D721Med (cell line): ENCODE data around the gene SLC6A2.

Source experiments
- DNase-seq: peaks from one replicate; pipeline ENCODE4 v3.0.0; 2011; ENCODE audit warnings: low spot score; ENCODE audit not compliant: insufficient read length
- FAIRE-seq: peaks from 2 replicates; lab custom pipeline; 2011; peaks lifted over from hg19 to GRCh38; lab: Jason Lieb, UNC
- CTCF ChIP-seq: IDR thresholded peaks from 2 replicates; pipeline ENCODE4 v1.5.1; 2012; ENCODE audit warnings: mild to moderate bottlenecking, control low read depth; ENCODE audit not compliant: insufficient read depth; ENCODE audit errors: missing control alignments

SLC6A2 gene

GRCh38 chr16:55671206-55671973 is 15.6 kb downstream of the SLC6A2 start:
- DNase-seq: no peak
- TF ChIP-seq CTCF: no peak
- FAIRE-seq: no peak

- no peak for FAIRE-seq
- DNase-seq: no peak
- no peak for TF ChIP-seq CTCF
These were observed 16.1 kb downstream of the SLC6A2 start for GRCh38 chr16:55671974-55672280.

GRCh38 chr16:55672471-55672870 is 16.7 kb downstream of the SLC6A2 start:
- FAIRE-seq: no peak
- no peak for TF ChIP-seq CTCF
- DNase-seq: no peak

- FAIRE-seq (no peak), DNase-seq (no peak)
- no peak for TF ChIP-seq CTCF
These were observed 22.5 kb downstream of the SLC6A2 start for GRCh38 chr16:55678161-55678821.

- no peak for TF ChIP-seq CTCF
These were observed 26.3 kb downstream of the SLC6A2 start for GRCh38 chr16:55682086-55682485.

GRCh38 chr16:55685973-55686372 is 30.2 kb downstream of the SLC6A2 start:
- FAIRE-seq (no peak), DNase-seq (no peak)
- no peak for TF ChIP-seq CTCF

More at GRCh38 chr16:55682086-55682485, 26.3 kb downstream of the SLC6A2 start:
- DNase-seq (no peak), FAIRE-seq (no peak)

GRCh38 chr16:55686671-55687070 is 30.9 kb downstream of the SLC6A2 start:
- DNase-seq (no peak), FAIRE-seq (no peak)
- no peak for TF ChIP-seq CTCF
